Ovary (tissue), 9 donors: ENCODE measurements around the gene SPATA6L. TPM values are rescaled to one million over a fixed set of nuclear protein-coding genes. Genes with fewer than 3 reads are reported as not detected.

Experiments
- DNase-seq, 5 donors: peaks; one replicate each; pipeline ENCODE4 v3.0.0-alpha.2; 2019 to 2020
- H3K27ac ChIP-seq, 2 donors: fragments of 200-600 bp; one replicate each; pipeline versions ENCODE4 v1.5.1 to v1.8.0; 2019 to 2022
- H3K27me3 ChIP-seq: fragments of 200-600 bp; one replicate; pipeline ENCODE4 v1.8.0; 2022
- H3K36me3 ChIP-seq: fragments of 200-600 bp; sonication (generic); one replicate; pipeline ENCODE4 v1.5.1; 2019
- H3K4me1 ChIP-seq: one replicate; pipeline ENCODE4 v1.8.1; 2013; ENCODE audit warnings: mild to moderate bottlenecking, moderate library complexity; ENCODE audit not compliant: insufficient read depth
- H3K4me3 ChIP-seq: fragments of 200-600 bp; sonication (generic); one replicate; pipeline ENCODE4 v1.5.1; 2017
- H3K9me3 ChIP-seq, 2 donors: fragments of 200-600 bp in 1 of 2; sonication (generic) in 1 of 2; one replicate each; pipeline versions ENCODE4 v1.5.1 to v1.8.1; 2013 to 2019; ENCODE audit warnings: mild to moderate bottlenecking in 1 of 2, moderate library complexity in 1 of 2
- CTCF ChIP-seq, 3 donors: fragments of 450-650 bp in 2 of 3; fragments of 200-600 bp in 1 of 3; IDR thresholded peaks; one replicate each; pipeline versions ENCODE4 v1.5.1 to v1.8.0; 2016 to 2022; ENCODE audit warnings: antibody characterized with exemption in 3 of 3, mild to moderate bottlenecking in 1 of 3
- EP300 ChIP-seq: sonication (generic); formaldehyde crosslinking; IDR thresholded peaks from one replicate; pipeline ENCODE4 v1.6.1; 2017; ENCODE audit warnings: antibody characterized with exemption
- POLR2A ChIP-seq: fragments of 450-650 bp; IDR thresholded peaks from one replicate; pipeline ENCODE4 v1.6.1; 2017; ENCODE audit warnings: antibody characterized with exemption, mild to moderate bottlenecking, moderate library complexity
- WGBS, 3 donors: extraction: QIAGEN DNeasy Blood & Tissue Kit in 1 of 3; methylation state at CpG; one replicate each; pipeline versions ENCODE4 v1.1.5 to v1.1.7; 2013 to 2017; 5-methylcytosine and 5-hydroxymethylcytosine counted together
- intact Hi-C, 4 donors: fragments of 100-400 bp; cut with DNase I; formaldehyde crosslinking; loops; one replicate each; pipeline versions ENCODE4 v1.11.0 to v1.15.1; 2022 to 2023
- polyA plus RNA-seq, 2 donors: library from polyadenylated mRNA; stranded (reverse); fragments of 200-250 nt in 1 of 2; fragments of 350-450 nt in 1 of 2; fragmentation: Illumina TruSeq in 1 of 2; extraction: RNeasy Lipid Tissue Mini Kit (QIAGEN cat#74804) in 1 of 2; gene quantifications; one replicate each; pipeline ENCODE4 v1.2.3, GENCODE V29; 2013 to 2014
- total RNA-seq, 7 donors: library from RNA; depleted of rRNA in 2 of 7; stranded (reverse); fragments of >200 nt in 2 of 7; fragmentation: NEBNext Ultra II Directional in 3 of 7; extraction: Animal tissue kit (Norgen Biotek cat#: 25700) in 3 of 7; gene quantifications; one replicate each; pipeline versions ENCODE4 v1.1.0 to v1.2.4, GENCODE V29; 2016 to 2023
- donor health status: DM: no; HTN: no; CAD: no; lungs with moderate emphysema.
- donor health status: DM: no; HTN: no; CAD: no.
- donor health status: Bipolar disorder and iron deficiency.
- donor health status: DM: yes; HTN: yes; CAD: no.
- donor health status: DM: no; HTN: no; CAD: no.
- donor health status: DM: yes; HTN: yes; CAD: no.

SPATA6L gene
- total and polyA plus RNA-seq, 9 donors: 0.69 to 25.0 (median 2.1) TPM

- H3K4me1 ChIP-seq: no peaks in the 10 kb centered on the region
- WGBS, 3 donors: 91 to 96% (median 93%) methylated on average over 2 of the region's 2 CpGs
Measured at GRCh38 chr9:4563105-4563504, 103.2 kb downstream of the SPATA6L start.

GRCh38 chr9:4559261-4560182, 106.8 kb downstream of the SPATA6L start:
- H3K27ac ChIP-seq: no peak overlapping the region

More at GRCh38 chr9:4563105-4563504, 103.2 kb downstream of the SPATA6L start:
- intact Hi-C loops: no loop called here
- Histone ChIP-seq H3K9me3 (no peaks in the 10 kb centered on the region), H3K27ac (no peak overlapping the region), H3K27me3 (no peaks in the 10 kb centered on the region), H3K36me3 (no peaks in the 10 kb centered on the region), H3K4me3 (no peak overlapping the region)
- DNase-seq: no peak
- no peak for TF ChIP-seq EP300
- TF ChIP-seq CTCF (IDR thresholded peaks at IDR 0.05): no peak
- no peak for TF ChIP-seq POLR2A

GRCh38 chr9:4558371-4558998, 107.8 kb downstream of the SPATA6L start:
- no peaks in the 10 kb centered on the region for H3K27me3 ChIP-seq
- H3K4me1 ChIP-seq: no peaks in the 10 kb centered on the region
- no peak overlapping the region for H3K27ac ChIP-seq
- intact Hi-C loops: no loop called here
- 75% methylated on average over 5 of the region's 5 CpGs for WGBS, 3 donors
- no peaks in the 10 kb centered on the region for H3K36me3 ChIP-seq
- DNase-seq: no peak
- no peak overlapping the region for H3K4me3 ChIP-seq
- TF ChIP-seq CTCF (IDR thresholded peaks at IDR 0.05) (no peak), POLR2A (no peak), EP300 (no peak)
- no peaks in the 10 kb centered on the region for H3K9me3 ChIP-seq

More at GRCh38 chr9:4559261-4560182, 106.8 kb downstream of the SPATA6L start:
- intact Hi-C loops: no loop called here
- no peaks in the 10 kb centered on the region for H3K27me3 ChIP-seq
- no peak overlapping the region for H3K4me3 ChIP-seq
- H3K9me3 ChIP-seq: no peaks in the 10 kb centered on the region
- H3K4me1 ChIP-seq: no peaks in the 10 kb centered on the region
- DNase-seq: no peak
- WGBS, 3 donors: 70 to 72% (median 70%) methylated on average over 8 of the region's 8 CpGs
- TF ChIP-seq POLR2A (no peak), EP300 (no peak), CTCF (IDR thresholded peaks at IDR 0.05) (no peak)
- no peaks in the 10 kb centered on the region for H3K36me3 ChIP-seq

- Histone ChIP-seq H3K4me3 (no peak overlapping the region), H3K27ac (no peak overlapping the region), H3K27me3 (no peaks in the 10 kb centered on the region), H3K9me3 (no peaks in the 10 kb centered on the region), H3K4me1 (peaks cover 1% of the 10 kb centered on the region), H3K36me3 (no peaks in the 10 kb centered on the region)
- intact Hi-C loops: no loop called here
- TF ChIP-seq CTCF (IDR thresholded peaks at IDR 0.05) (no peak), EP300 (no peak), POLR2A (no peak)
- 28 to 46% (median 40%) methylated on average over 2 of the region's 2 CpGs for WGBS, 3 donors
- DNase-seq: no peak
Measured at GRCh38 chr9:4555236-4555635, 111.0 kb downstream of the SPATA6L start.
